SKM-1 (cell line): ENCODE measurements around the gene TPPP3.

Experiments
- DNase-seq: peaks from one replicate; lab custom pipeline; 2025; ENCODE audit not compliant: unreplicated experiment; lab: John Stamatoyannopoulos, UW

The TPPP3 gene

DNA sequence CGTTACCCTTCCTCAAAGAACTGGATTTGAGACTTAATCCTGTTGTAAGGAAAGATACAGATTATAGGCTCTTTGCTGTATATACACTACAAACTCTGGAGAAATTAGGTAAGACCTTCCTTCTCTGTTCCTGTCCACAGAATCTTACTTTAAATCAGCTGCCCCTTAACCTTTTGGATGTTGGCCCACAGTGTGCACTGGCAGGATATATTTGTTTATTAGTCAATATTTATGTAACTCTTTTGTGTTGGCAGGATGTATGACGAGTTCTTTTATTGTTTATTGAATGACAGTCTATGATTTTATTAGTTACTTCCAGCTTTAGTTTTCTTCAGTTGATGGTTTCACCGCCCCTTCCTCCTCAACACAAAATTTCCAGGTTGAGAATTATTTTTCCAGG, 47.0 kb downstream of the TPPP3 start:
- DNase-seq: no peak

DNA sequence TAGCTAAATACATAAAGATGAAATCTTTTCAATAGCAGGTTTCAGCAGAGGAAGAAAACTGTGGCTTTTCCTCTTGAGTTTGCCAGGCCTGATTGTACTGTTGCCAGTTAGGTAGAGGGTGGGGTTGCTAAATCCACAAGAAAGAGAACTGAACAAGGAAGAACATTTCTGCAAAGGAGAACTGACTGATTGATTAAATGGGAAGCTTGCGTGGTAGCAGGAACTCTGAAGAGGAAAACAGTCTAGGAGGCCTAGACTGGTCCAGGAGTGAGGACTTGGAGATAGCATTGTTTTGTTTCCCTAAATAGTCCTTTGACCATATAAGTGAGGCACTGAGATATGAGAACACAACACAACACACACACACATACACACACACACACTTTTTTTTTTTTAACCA, 47.9 kb downstream of the TPPP3 start:
- no peak for DNase-seq

- DNase-seq: no peak
Measured at GRCh38 chr16:67342616-67343015, 50.7 kb downstream of the TPPP3 start.

- no peak for DNase-seq
Measured at GRCh38 chr16:67341250-67341649, 52.0 kb downstream of the TPPP3 start.
